Fibroblast of the conjunctiva (primary cell): ENCODE results near the gene CDH12.
"Not testable (repeated sequence)": the region's sequence is repeated elsewhere in the genome, so short reads cannot be mapped to it uniquely, and the experiment has no call there.

Experiments used
- DNase-seq: peaks from one replicate; pipeline ENCODE4 v3.0.0-alpha.2; 2010; ENCODE audit warnings: low read depth

Gene CDH12

GRCh38 chr5:22151801-22152200 is 701.3 kb downstream of the CDH12 start:
- DNase-seq = not testable (repeated sequence)

- not testable (repeated sequence) for DNase-seq
Measured at GRCh38 chr5:22140418-22140817, 712.7 kb downstream of the CDH12 start.

GRCh38 chr5:22139662-22140300 is 713.4 kb downstream of the CDH12 start:
- not testable (repeated sequence) for DNase-seq

- no peak for DNase-seq
Measured at GRCh38 chr5:22111320-22111719, 741.8 kb downstream of the CDH12 start.

GRCh38 chr5:22109315-22109714 is 743.8 kb downstream of the CDH12 start:
- DNase-seq = no peak

GRCh38 chr5:22108545-22108944 is 744.6 kb downstream of the CDH12 start:
- no peak for DNase-seq

GRCh38 chr5:22102823-22103359 is 750.3 kb downstream of the CDH12 start:
- DNase-seq = no peak

- DNase-seq = no peak
Measured at GRCh38 chr5:22088517-22088916, 764.6 kb downstream of the CDH12 start.

- no peak for DNase-seq
Measured at GRCh38 chr5:22079566-22079965, 773.6 kb downstream of the CDH12 start.

- no peak for DNase-seq
Measured at GRCh38 chr5:22079002-22079401, 774.1 kb downstream of the CDH12 start.

- DNase-seq = no peak
Measured at GRCh38 chr5:22076586-22076985, 776.6 kb downstream of the CDH12 start.

- no peak for DNase-seq
Measured at GRCh38 chr5:22070186-22070728, 782.9 kb downstream of the CDH12 start.

GRCh38 chr5:22063717-22064116 is 789.4 kb downstream of the CDH12 start:
- DNase-seq = no peak

GRCh38 chr5:22058620-22059019 is 794.5 kb downstream of the CDH12 start:
- DNase-seq = no peak

GRCh38 chr5:22057012-22057411 is 796.1 kb downstream of the CDH12 start:
- DNase-seq = no peak

GRCh38 chr5:22056601-22057000 is 796.5 kb downstream of the CDH12 start:
- no peak for DNase-seq

- no peak for DNase-seq
Measured at GRCh38 chr5:22053195-22053594, 799.9 kb downstream of the CDH12 start.

- no peak for DNase-seq
Measured at GRCh38 chr5:22051881-22052280, 801.3 kb downstream of the CDH12 start.

GRCh38 chr5:22050931-22051330 is 802.2 kb downstream of the CDH12 start:
- DNase-seq = no peak

- no peak for DNase-seq
Measured at GRCh38 chr5:22044229-22044628, 808.9 kb downstream of the CDH12 start.

- DNase-seq = no peak
Measured at GRCh38 chr5:22036061-22036460, 817.1 kb downstream of the CDH12 start.

- no peak for DNase-seq
Measured at GRCh38 chr5:22033066-22033465, 820.1 kb downstream of the CDH12 start.

GRCh38 chr5:22023784-22024183 is 829.4 kb downstream of the CDH12 start:
- no peak for DNase-seq

GRCh38 chr5:22012893-22013292 is 840.3 kb downstream of the CDH12 start:
- not testable (repeated sequence) for DNase-seq
